OCI-LY3 (cell line): ENCODE data around the gene RASGRF2.

Source experiments
- H2AFZ ChIP-seq: fragments of 200-600, 300-600 bp; shearing (Covaris generic); 2 replicates; pipeline ENCODE4 v1.6.0; 2014; ENCODE audit warnings: antibody characterized with exemption, low read depth, low read length
- H3K27ac ChIP-seq: fragments of 200-600, 300-600 bp; sonication (generic); 2 replicates; pipeline ENCODE4 v1.5.1; 2014; ENCODE audit warnings: mild to moderate bottlenecking, low read length, moderate library complexity, mixed read lengths
- H3K27me3 ChIP-seq: fragments of 200-600, 300-600 bp; sonication (generic); 2 replicates; pipeline ENCODE4 v1.6.1; 2014; ENCODE audit warnings: low read depth, low read length, mixed read lengths
- H3K36me3 ChIP-seq: fragments of 200-600, 300-600 bp; sonication (generic); replicated peaks from 2 replicates; pipeline ENCODE3; 2014; ENCODE audit warnings: low read depth, low read length, mixed read lengths
- H3K4me1 ChIP-seq: fragments of 300-600, 200-600 bp; sonication (generic); 2 replicates; pipeline ENCODE4 v1.6.1; 2014; ENCODE audit warnings: low read length, mixed read lengths
- H3K4me2 ChIP-seq: fragments of 200-600, 300-600 bp; sonication (generic); 2 replicates; pipeline ENCODE4 v1.6.1; 2014; ENCODE audit warnings: low read length, mixed read lengths
- H3K4me3 ChIP-seq: fragments of 300-600, 200-600 bp; sonication (generic); 2 replicates; pipeline ENCODE4 v1.5.1; 2014; ENCODE audit warnings: antibody characterized with exemption, mild to moderate bottlenecking, low read length, moderate library complexity
- H3K79me2 ChIP-seq: fragments of 300-600, 200-600 bp; shearing (Covaris generic); 2 replicates; pipeline ENCODE4 v1.6.1; 2014; ENCODE audit warnings: mild to moderate bottlenecking, low read length, mixed read lengths
- H3K9ac ChIP-seq: fragments of 300-600, 200-600 bp; shearing (Covaris generic); 2 replicates; pipeline ENCODE4 v1.6.0; 2014; ENCODE audit warnings: mild to moderate bottlenecking, low read length, moderate library complexity
- H3K9me3 ChIP-seq: fragments of 200-600, 300-600 bp; shearing (Covaris generic); 2 replicates; pipeline ENCODE4 v1.6.1; 2014; ENCODE audit warnings: low read length, mixed read lengths; ENCODE audit not compliant: insufficient read depth
- H4K20me1 ChIP-seq: fragments of 200-600, 300-600 bp; sonication (generic); 2 replicates; pipeline ENCODE4 v1.6.1; 2016; ENCODE audit warnings: low read length, mixed read lengths; ENCODE audit not compliant: insufficient read depth
- EZH2phosphoT487 ChIP-seq: fragments of 200-600 bp; shearing (Covaris generic); IDR thresholded peaks from 2 replicates; pipeline ENCODE4 v1.6.1; 2018; ENCODE audit warnings: antibody characterized with exemption, mixed run types, low read depth
- TF ChIP-seq, protein P1 (sequence below): fragments of 200-600, 300-600 bp; sonication (generic); IDR thresholded peaks from 2 replicates; pipeline ENCODE4 v1.5.1; 2014; ENCODE audit warnings: antibody characterized with exemption, low read length, low read depth

RASGRF2 gene

GRCh38 chr5:81021486-81021885 lies 61.3 kb downstream of the RASGRF2 start:
- H3K4me3 ChIP-seq, result no peak overlapping the region
- no peak overlapping the region for H3K4me2 ChIP-seq
- TF ChIP-seq, protein P1, sequence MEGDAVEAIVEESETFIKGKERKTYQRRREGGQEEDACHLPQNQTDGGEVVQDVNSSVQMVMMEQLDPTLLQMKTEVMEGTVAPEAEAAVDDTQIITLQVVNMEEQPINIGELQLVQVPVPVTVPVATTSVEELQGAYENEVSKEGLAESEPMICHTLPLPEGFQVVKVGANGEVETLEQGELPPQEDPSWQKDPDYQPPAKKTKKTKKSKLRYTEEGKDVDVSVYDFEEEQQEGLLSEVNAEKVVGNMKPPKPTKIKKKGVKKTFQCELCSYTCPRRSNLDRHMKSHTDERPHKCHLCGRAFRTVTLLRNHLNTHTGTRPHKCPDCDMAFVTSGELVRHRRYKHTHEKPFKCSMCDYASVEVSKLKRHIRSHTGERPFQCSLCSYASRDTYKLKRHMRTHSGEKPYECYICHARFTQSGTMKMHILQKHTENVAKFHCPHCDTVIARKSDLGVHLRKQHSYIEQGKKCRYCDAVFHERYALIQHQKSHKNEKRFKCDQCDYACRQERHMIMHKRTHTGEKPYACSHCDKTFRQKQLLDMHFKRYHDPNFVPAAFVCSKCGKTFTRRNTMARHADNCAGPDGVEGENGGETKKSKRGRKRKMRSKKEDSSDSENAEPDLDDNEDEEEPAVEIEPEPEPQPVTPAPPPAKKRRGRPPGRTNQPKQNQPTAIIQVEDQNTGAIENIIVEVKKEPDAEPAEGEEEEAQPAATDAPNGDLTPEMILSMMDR, result no peak
- no peak for TF ChIP-seq EZH2phosphoT487
- no peaks in the 10 kb centered on the region for H3K79me2 ChIP-seq
- H3K27me3 ChIP-seq, result no peaks in the 10 kb centered on the region
- H3K9me3 ChIP-seq, result no peaks in the 10 kb centered on the region
- no peak overlapping the region for H2AFZ ChIP-seq
- H3K9ac ChIP-seq, result no peak overlapping the region
- no peaks in the 10 kb centered on the region for H4K20me1 ChIP-seq
- no peaks in the 10 kb centered on the region for H3K4me1 ChIP-seq
- H3K27ac ChIP-seq, result no peak overlapping the region
- H3K36me3 ChIP-seq, result no peaks in the 10 kb centered on the region

DNA sequence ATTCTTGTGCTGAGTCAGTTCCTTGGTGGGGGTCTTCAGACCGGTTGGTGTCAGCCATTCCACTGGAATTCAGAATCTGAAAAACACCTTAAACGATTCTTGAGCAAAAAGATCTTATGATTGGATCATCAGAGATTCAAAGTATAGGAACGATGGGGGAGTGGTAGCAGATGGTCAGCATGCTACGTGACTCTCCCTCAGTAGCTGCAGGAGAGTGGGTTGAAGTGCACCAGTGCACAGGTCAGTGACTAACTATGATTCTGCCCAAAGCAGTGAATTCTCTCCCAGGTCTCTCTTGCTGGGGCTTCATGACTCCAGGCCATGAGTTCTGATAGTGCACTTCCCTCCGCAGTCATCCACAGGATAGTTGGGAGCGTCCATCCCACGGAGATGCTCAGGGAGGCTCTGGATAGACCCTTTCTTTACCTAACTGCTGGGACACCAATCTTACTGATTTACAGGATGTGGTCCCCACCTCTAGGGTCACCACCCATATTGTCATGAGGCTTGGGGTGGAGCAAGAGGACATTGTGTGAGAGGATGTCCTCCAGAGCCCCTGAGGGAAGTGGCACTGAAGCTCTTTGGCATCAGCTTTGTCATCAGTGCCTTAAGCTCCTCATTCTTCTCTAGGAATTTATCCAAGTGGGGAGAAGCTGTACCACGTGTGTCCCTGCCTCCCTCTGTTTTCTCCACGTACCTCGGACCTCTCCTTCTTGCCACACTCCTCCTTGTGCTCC lies 62.0 kb downstream of the RASGRF2 start:
- no peaks in the 10 kb centered on the region for H4K20me1 ChIP-seq
- no peak overlapping the region for H3K27ac ChIP-seq
- no peaks in the 10 kb centered on the region for H3K9me3 ChIP-seq
- H3K36me3 ChIP-seq, result no peaks in the 10 kb centered on the region
- H3K4me1 ChIP-seq, result no peaks in the 10 kb centered on the region
- no peak overlapping the region for H3K4me3 ChIP-seq
- H3K79me2 ChIP-seq, result no peaks in the 10 kb centered on the region
- H3K27me3 ChIP-seq, result no peaks in the 10 kb centered on the region
- no peak overlapping the region for H3K4me2 ChIP-seq
- no peak overlapping the region for H3K9ac ChIP-seq
- no peak overlapping the region for H2AFZ ChIP-seq
- TF ChIP-seq, protein P1, result no peak
- no peak for TF ChIP-seq EZH2phosphoT487

- Histone ChIP-seq H3K9ac (no peak overlapping the region), H3K27me3 (no peaks in the 10 kb centered on the region), H4K20me1 (no peaks in the 10 kb centered on the region), H2AFZ (no peak overlapping the region), H3K79me2 (no peaks in the 10 kb centered on the region), H3K4me2 (no peak overlapping the region), H3K4me1 (peaks cover 5% of the 10 kb centered on the region; the same call in 1 of the 2 replicates), H3K9me3 (no peaks in the 10 kb centered on the region), H3K27ac (no peak overlapping the region), H3K36me3 (no peaks in the 10 kb centered on the region), H3K4me3 (no peak overlapping the region)
- TF ChIP-seq, protein P1, result no peak
- TF ChIP-seq EZH2phosphoT487, result no peak
These were observed 62.5 kb downstream of the RASGRF2 start for GRCh38 chr5:81022688-81023084.

DNA sequence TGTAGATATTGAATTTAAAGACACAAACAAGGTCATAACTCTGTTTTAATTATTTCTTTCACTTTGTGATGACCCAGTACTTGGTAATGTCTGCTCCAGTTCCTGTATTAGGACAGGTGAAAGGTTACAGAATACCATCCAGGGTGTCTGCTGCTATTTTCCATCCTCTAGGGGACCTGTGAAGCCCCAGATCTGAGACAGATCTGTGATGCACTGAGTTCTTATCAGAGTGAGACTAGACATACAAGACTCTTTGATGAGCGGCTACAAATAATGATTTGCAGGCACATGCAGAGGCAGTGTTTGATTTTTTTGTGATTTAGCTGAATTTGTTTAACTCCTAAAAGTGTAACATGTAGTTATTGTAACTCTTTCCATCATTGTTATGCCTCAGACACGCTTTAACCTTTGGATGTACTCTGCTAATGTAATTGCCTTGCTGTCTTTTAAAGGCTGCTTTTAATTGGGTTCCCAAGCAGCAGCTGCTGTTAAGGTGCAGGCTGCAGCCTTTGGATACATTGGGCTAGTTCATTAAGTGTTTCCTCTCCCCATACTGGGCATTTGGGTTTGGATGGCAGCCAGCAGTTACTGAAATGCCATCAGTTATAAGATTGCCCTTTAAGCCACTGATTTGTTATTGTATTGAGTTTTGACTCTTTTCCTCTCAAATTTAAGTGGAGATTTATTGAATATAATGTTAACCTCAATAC lies 63.3 kb downstream of the RASGRF2 start:
- Histone ChIP-seq H3K27ac (no peak overlapping the region), H3K9me3 (no peaks in the 10 kb centered on the region), H3K9ac (no peak overlapping the region), H3K4me2 (no peak overlapping the region), H2AFZ (no peak overlapping the region), H3K4me1 (peaks cover 5% of the 10 kb centered on the region; the same call in 1 of the 2 replicates), H3K36me3 (no peaks in the 10 kb centered on the region), H3K79me2 (no peaks in the 10 kb centered on the region), H3K27me3 (no peaks in the 10 kb centered on the region), H4K20me1 (no peaks in the 10 kb centered on the region), H3K4me3 (no peak overlapping the region)
- TF ChIP-seq, protein P1, result no peak
- no peak for TF ChIP-seq EZH2phosphoT487
